Keratinocyte (primary cell): ENCODE data around the gene F10. TPM values are rescaled to one million over a fixed set of nuclear protein-coding genes. Genes with fewer than 3 reads are reported as not detected.

Experiments used
- DNase-seq: peaks from one replicate; pipeline ENCODE4 v3.0.0-alpha.2; 2011; ENCODE audit warnings: low read depth, missing footprints, low spot score
- FAIRE-seq: peaks from 2 replicates; lab custom pipeline; 2011; peaks lifted over from hg19 to GRCh38; lab: Jason Lieb, UNC
- H2AFZ ChIP-seq: 2 replicates; pipeline ENCODE4 v1.6.0; 2012; ENCODE audit warnings: low read length, control low read depth, inconsistent platforms; ENCODE audit not compliant: control insufficient read depth
- H3K27ac ChIP-seq: 2 replicates; pipeline ENCODE4 v1.5.1; 2011; ENCODE audit warnings: low read length; ENCODE audit not compliant: control insufficient read depth, insufficient read depth
- H3K27me3 ChIP-seq: 3 replicates; pipeline ENCODE4 v1.6.0; 2011; ENCODE audit warnings: low read length; ENCODE audit not compliant: control insufficient read depth, insufficient read depth; ENCODE audit errors: extremely low read depth
- H3K36me3 ChIP-seq, 2 experiments: 2 replicates in 1 of 2; 3 replicates in 1 of 2; pipeline ENCODE4 v1.5.1; 2011; ENCODE audit warnings: low read length in 2 of 2, mild to moderate bottlenecking in 1 of 2; ENCODE audit not compliant: control insufficient read depth in 2 of 2, insufficient read depth in 2 of 2; ENCODE audit errors: extremely low read depth in 1 of 2
- H3K4me1 ChIP-seq: 3 replicates; pipeline ENCODE4 v1.5.1; 2011; ENCODE audit warnings: low read length; ENCODE audit not compliant: control insufficient read depth, insufficient read depth; ENCODE audit errors: extremely low read depth
- H3K4me2 ChIP-seq: 3 replicates; pipeline ENCODE4 v1.6.0; 2011; ENCODE audit warnings: low read depth, low read length; ENCODE audit not compliant: control insufficient read depth, insufficient read depth; ENCODE audit errors: extremely low read depth
- H3K4me3 ChIP-seq, 3 experiments: fragments of 200-600 bp in 1 of 3; sonication (generic) in 1 of 3; 2 replicates in 2 of 3; 3 replicates in 1 of 3; pipeline ENCODE4 v1.5.1; 2011 to 2016; ENCODE audit warnings: low read length in 3 of 3, mild to moderate bottlenecking in 3 of 3, control low read depth in 2 of 3, inconsistent platforms in 1 of 3, low read depth in 1 of 3, mixed read lengths in 1 of 3, mixed run types in 1 of 3, moderate library complexity in 1 of 3; ENCODE audit not compliant: control insufficient read depth in 2 of 3, insufficient read depth in 2 of 3; ENCODE audit errors: extremely low read depth in 1 of 3
- H3K79me2 ChIP-seq: 2 replicates; pipeline ENCODE4 v1.6.0; 2012; ENCODE audit warnings: low read length; ENCODE audit not compliant: control insufficient read depth, insufficient read depth
- H3K9ac ChIP-seq: 3 replicates; pipeline ENCODE4 v1.6.0; 2011; ENCODE audit warnings: low read length; ENCODE audit not compliant: control insufficient read depth, insufficient read depth; ENCODE audit errors: extremely low read depth
- H3K9me1 ChIP-seq: 3 replicates; pipeline ENCODE4 v1.6.0; 2011; ENCODE audit warnings: low read length; ENCODE audit not compliant: control insufficient read depth, insufficient read depth; ENCODE audit errors: extremely low read depth
- H3K9me3 ChIP-seq: 2 replicates; pipeline ENCODE4 v1.5.1; 2012; ENCODE audit warnings: low read depth, low read length; ENCODE audit not compliant: control insufficient read depth
- H4K20me1 ChIP-seq: 3 replicates; pipeline ENCODE4 v1.6.0; 2011; ENCODE audit warnings: low read length; ENCODE audit not compliant: control insufficient read depth, insufficient read depth; ENCODE audit errors: extremely low read depth
- CTCF ChIP-seq, 3 experiments: IDR thresholded peaks in 1 of 3; conservative IDR thresholded peaks in 1 of 3; optimal IDR thresholded peaks in 1 of 3; 2 replicates in 2 of 3; 3 replicates in 1 of 3; pipeline versions ENCODE3 to v1.5.1; 2011; ENCODE audit warnings: low read length in 3 of 3, mild to moderate bottlenecking in 3 of 3, moderate library complexity in 2 of 3, control low read depth in 1 of 3, inconsistent platforms in 1 of 3; ENCODE audit not compliant: insufficient read depth in 2 of 3; ENCODE audit errors: extremely low read depth in 1 of 3
- EZH2 ChIP-seq: IDR thresholded peaks from one replicate; pipeline ENCODE4 v1.6.1; 2012; ENCODE audit warnings: inconsistent platforms, mild to moderate bottlenecking, low read length, moderate library complexity
- dilution Hi-C: fragments of 300-500 bp; cut with MboI; formaldehyde crosslinking; loops from one replicate; pipeline ENCODE4 v1.7.0; 2020; ENCODE audit warnings: low sequenced_read_pairs; ENCODE audit not compliant: extremely low pct_ligation_motif_present
- polyA plus RNA-seq, 5 experiments: library from polyadenylated mRNA; depleted of rRNA in 3 of 5; stranded (reverse) in 3 of 5; stranded (forward) in 1 of 5; unstranded in 1 of 5; fragments of >200 nt; gene quantifications; 1 replicate in 1 of 5; 2 replicates in 3 of 5; 3 replicates in 1 of 5; pipeline versions ENCODE4 v1.2.1 to v1.2.3, GENCODE V29; 2011 to 2012; ENCODE audit warnings: missing spikeins in 2 of 5, low read depth in 1 of 5, low replicate concordance in 1 of 5

F10 gene
- polyA plus RNA-seq, 1 donor (not counting 4 experiments of a cell fraction or from before 2014, with no cell fraction given): not detected

GRCh38 chr13:113096052-113096744 is 26.4 kb upstream of the F10 start:
- dilution Hi-C loops: no loop called here
- TF ChIP-seq EZH2: no peak
- TF ChIP-seq CTCF (optimal IDR thresholded peaks at IDR 0.05 in 1 of 3, IDR thresholded peaks at IDR 0.05 in 1 of 3, conservative IDR thresholded peaks at IDR 0.05 in 1 of 3; ENCODE audit: extremely low read depth in 1 of 3, insufficient read depth in 2 of 3, low read length in 3 of 3): no peak
- FAIRE-seq: no peak

GRCh38 chr13:113096745-113097305 is 25.8 kb upstream of the F10 start:
- no peak overlapping the region for H3K9ac ChIP-seq
- H3K27ac ChIP-seq: no peak overlapping the region
- FAIRE-seq: no peak
- H3K36me3 ChIP-seq: no peaks in the 10 kb centered on the region
- dilution Hi-C loops: no loop called here
- H3K4me3 ChIP-seq: no peak overlapping the region
- H3K9me1 ChIP-seq: no peaks in the 10 kb centered on the region
- no peak overlapping the region for H2AFZ ChIP-seq
- TF ChIP-seq CTCF (optimal IDR thresholded peaks at IDR 0.05 in 1 of 3, IDR thresholded peaks at IDR 0.05 in 1 of 3, conservative IDR thresholded peaks at IDR 0.05 in 1 of 3; ENCODE audit: extremely low read depth in 1 of 3, insufficient read depth in 2 of 3, low read length in 3 of 3): no peak
- H3K4me1 ChIP-seq: no peaks in the 10 kb centered on the region
- H4K20me1 ChIP-seq: no peaks in the 10 kb centered on the region
- no peaks in the 10 kb centered on the region for H3K9me3 ChIP-seq
- H3K4me2 ChIP-seq: no peak overlapping the region
- no peaks in the 10 kb centered on the region for H3K27me3 ChIP-seq
- no peak for DNase-seq
- no peaks in the 10 kb centered on the region for H3K79me2 ChIP-seq

More at GRCh38 chr13:113096052-113096744, 26.4 kb upstream of the F10 start:
- Histone ChIP-seq H3K27me3 (no peaks in the 10 kb centered on the region), H3K27ac (no peak overlapping the region), H3K4me3 (no peak overlapping the region), H3K9me3 (no peaks in the 10 kb centered on the region), H2AFZ (no peak overlapping the region), H4K20me1 (no peaks in the 10 kb centered on the region), H3K9me1 (no peaks in the 10 kb centered on the region), H3K36me3 (no peaks in the 10 kb centered on the region), H3K4me1 (no peaks in the 10 kb centered on the region), H3K4me2 (no peak overlapping the region), H3K79me2 (no peaks in the 10 kb centered on the region), H3K9ac (no peak overlapping the region)
- no peak for DNase-seq
